Transverse colon (tissue), 3 donors: ENCODE results near the gene SUCO.

ENCODE experiments used
- EP300 ChIP-seq: sonication (generic); formaldehyde crosslinking; IDR thresholded peaks from one replicate; pipeline ENCODE4 v1.6.1; 2017; ENCODE audit warnings: antibody characterized with exemption, low read depth
- POLR2A ChIP-seq: fragments of 450-650 bp; IDR thresholded peaks from one replicate; pipeline ENCODE4 v1.6.1; 2016; ENCODE audit warnings: antibody characterized with exemption, mild to moderate bottlenecking, moderate library complexity
- TF ChIP-seq, protein P1 (sequence below), 5 experiments: fragments of 200-600 bp in 3 of 5; fragments of 450-650 bp in 2 of 5; sonication (generic) in 3 of 5; IDR thresholded peaks; 1 replicate in 2 of 5; 2 replicates in 3 of 5; pipeline ENCODE4 v1.5.1; 2016 to 2017; ENCODE audit warnings: antibody characterized with exemption in 5 of 5, inconsistent platforms in 3 of 5, mild to moderate bottlenecking in 2 of 5, moderate library complexity in 1 of 5

DNA sequence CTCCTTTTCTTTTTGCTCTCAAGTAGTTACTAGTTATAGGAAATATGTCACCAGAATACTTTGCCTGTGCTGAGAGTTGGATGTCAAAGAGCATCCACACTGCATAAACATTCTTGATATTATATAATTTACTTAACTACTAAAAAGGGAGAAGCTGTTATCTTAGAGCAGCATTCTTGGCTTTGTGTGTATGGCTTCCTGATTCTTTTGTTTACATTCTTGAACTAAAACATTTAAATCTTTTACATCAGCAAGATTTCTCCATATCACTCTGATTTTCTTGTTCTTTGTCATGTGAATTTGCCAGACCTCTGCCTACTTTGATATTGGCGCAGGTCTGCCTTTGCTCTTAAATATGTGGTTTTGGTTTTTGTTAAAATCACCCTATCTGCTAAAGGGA lies 48.8 kb downstream of the SUCO start:
- TF ChIP-seq, protein P1, sequence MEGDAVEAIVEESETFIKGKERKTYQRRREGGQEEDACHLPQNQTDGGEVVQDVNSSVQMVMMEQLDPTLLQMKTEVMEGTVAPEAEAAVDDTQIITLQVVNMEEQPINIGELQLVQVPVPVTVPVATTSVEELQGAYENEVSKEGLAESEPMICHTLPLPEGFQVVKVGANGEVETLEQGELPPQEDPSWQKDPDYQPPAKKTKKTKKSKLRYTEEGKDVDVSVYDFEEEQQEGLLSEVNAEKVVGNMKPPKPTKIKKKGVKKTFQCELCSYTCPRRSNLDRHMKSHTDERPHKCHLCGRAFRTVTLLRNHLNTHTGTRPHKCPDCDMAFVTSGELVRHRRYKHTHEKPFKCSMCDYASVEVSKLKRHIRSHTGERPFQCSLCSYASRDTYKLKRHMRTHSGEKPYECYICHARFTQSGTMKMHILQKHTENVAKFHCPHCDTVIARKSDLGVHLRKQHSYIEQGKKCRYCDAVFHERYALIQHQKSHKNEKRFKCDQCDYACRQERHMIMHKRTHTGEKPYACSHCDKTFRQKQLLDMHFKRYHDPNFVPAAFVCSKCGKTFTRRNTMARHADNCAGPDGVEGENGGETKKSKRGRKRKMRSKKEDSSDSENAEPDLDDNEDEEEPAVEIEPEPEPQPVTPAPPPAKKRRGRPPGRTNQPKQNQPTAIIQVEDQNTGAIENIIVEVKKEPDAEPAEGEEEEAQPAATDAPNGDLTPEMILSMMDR (IDR thresholded peaks at IDR 0.05): no peak
- TF ChIP-seq EP300 (no peak), POLR2A (no peak)
